Body of pancreas (tissue), 4 donors: ENCODE measurements around the gene RGS10. TPM values are rescaled to one million over a fixed set of nuclear protein-coding genes. Genes with fewer than 3 reads are reported as not detected.

Experiments used
- ATAC-seq: fragments of 150-250 bp; one replicate; pipeline ENCODE4 v1.9.1; 2016
- DNase-seq, 4 donors: peaks; one replicate each; pipeline ENCODE4 v3.0.0-alpha.2; 2019
- H3K27ac ChIP-seq, 4 donors: fragments of 200-600 bp; sonication (generic); 1 replicate in 3 of 4; 2 replicates in 1 of 4; pipeline versions ENCODE4 v1.5.1 to v1.6.1; 2016 to 2019; ENCODE audit warnings: mild to moderate bottlenecking in 1 of 4, mixed read lengths in 1 of 4, moderate library complexity in 1 of 4
- H3K27me3 ChIP-seq, 2 donors: fragments of 200-600 bp; sonication (generic); one replicate each; pipeline ENCODE4 v1.6.0; 2016; ENCODE audit warnings: mild to moderate bottlenecking in 1 of 2
- H3K36me3 ChIP-seq, 2 donors: fragments of 200-600 bp; sonication (generic); replicated peaks in 1 of 2; 2 replicates each; pipeline ENCODE4 v1.5.1; 2016; ENCODE audit warnings: low read depth in 2 of 2; ENCODE audit not compliant: insufficient read depth in 1 of 2
- H3K4me1 ChIP-seq: fragments of 200-600 bp; sonication (generic); one replicate; pipeline ENCODE4 v1.6.0; 2016
- H3K4me3 ChIP-seq, 2 donors: fragments of 200-600 bp; sonication (generic); 1 replicate in 1 of 2; 2 replicates in 1 of 2; pipeline ENCODE4 v1.5.1; 2016 to 2019
- H3K9me3 ChIP-seq, 3 donors: fragments of 200-600 bp; sonication (generic); 1 replicate in 2 of 3; 2 replicates in 1 of 3; pipeline ENCODE4 v1.5.1; 2016
- CTCF ChIP-seq, 7 experiments: fragments of 450-650 bp in 4 of 7; fragments of 200-600 bp in 3 of 7; sonication (generic) in 3 of 7; IDR thresholded peaks; one replicate each; pipeline ENCODE4 v1.5.1; 2016 to 2019; ENCODE audit warnings: antibody characterized with exemption in 7 of 7
- POLR2A ChIP-seq, 3 donors: fragments of 450-650 bp; IDR thresholded peaks; one replicate each; pipeline ENCODE4 v1.6.1; 2016; ENCODE audit warnings: antibody characterized with exemption in 3 of 3, mild to moderate bottlenecking in 2 of 3
- WGBS, 2 donors: methylation state at CpG; one replicate each; pipeline ENCODE4 v1.1.5; 2017; 5-methylcytosine and 5-hydroxymethylcytosine counted together
- intact Hi-C: fragments of 100-400 bp; cut with DNase I; formaldehyde crosslinking; loops from one replicate; pipeline ENCODE4 v1.15.1; 2023
- total RNA-seq, 2 donors: library from RNA; depleted of rRNA; stranded (reverse); fragments of >200 nt; gene quantifications; one replicate each; pipeline ENCODE4 v1.1.0, GENCODE V29; 2016

The RGS10 gene
- total RNA-seq, result 10 to 100 TPM; 13.2 to 21.3 TPM

- Histone ChIP-seq H3K4me1 (peaks cover 21% of the 10 kb centered on the region), H3K36me3 (no peaks in the 10 kb centered on the region), H3K27ac (peak within 1 kb of the TSS in 1 of 4 donors; percentile 59), H3K27me3 (no peaks in the 10 kb centered on the region), H3K4me3 (peak within 1 kb of the TSS; percentile 6 to 45), H3K9me3 (no peaks in the 10 kb centered on the region)
- ATAC-seq (peak; percentile 75), DNase-seq (peak; percentile 45 to 76 (median 60))
- intact Hi-C loops, result no loop called here
- 0% methylated on average over 21 to 27 of the region's 76 CpGs for WGBS, 2 donors
- no peak for TF ChIP-seq CTCF (IDR thresholded peaks at IDR 0.05)
- TF ChIP-seq POLR2A (IDR thresholded peaks at IDR 0.05), result peak in 1 of 3 donors; percentile 45
These were observed at the start of gene RGS10 for GRCh38 chr10:119542357-119542987. TSS of gene RGS10 (minus strand) at chr10:119542719. CDS start at chr10:119542638, 81 bp downstream.

GRCh38 chr10:119588071-119588470 is 45.6 kb upstream of the RGS10 start:
- Histone ChIP-seq H3K4me3 (no peak overlapping the region), H3K9me3 (no peaks in the 10 kb centered on the region), H3K36me3 (no peaks in the 10 kb centered on the region), H3K4me1 (peaks cover 13% of the 10 kb centered on the region), H3K27ac (no peak overlapping the region), H3K27me3 (no peaks in the 10 kb centered on the region)
- ATAC-seq (no peak), DNase-seq (no peak)
- TF ChIP-seq POLR2A (IDR thresholded peaks at IDR 0.05), result no peak
- no peak for TF ChIP-seq CTCF (IDR thresholded peaks at IDR 0.05)
- WGBS, 2 donors, result 88 to 93% methylated on average over 4 of the region's 4 CpGs
- intact Hi-C loops, result no loop called here

GRCh38 chr10:119578355-119578754 is 35.8 kb upstream of the RGS10 start:
- peaks cover 9 to 32% of the 10 kb centered on the region in 2 donors for H3K36me3 ChIP-seq
- H3K9me3 ChIP-seq, result no peaks in the 10 kb centered on the region
- 90 to 98% methylated on average over 3 of the region's 3 CpGs for WGBS, 2 donors
- intact Hi-C loops, result no loop called here
- H3K27me3 ChIP-seq, result no peaks in the 10 kb centered on the region
- H3K27ac ChIP-seq, result no peak overlapping the region
- no peaks in the 10 kb centered on the region for H3K4me1 ChIP-seq
- H3K4me3 ChIP-seq, result no peak overlapping the region
- DNase-seq, result no peak
- ATAC-seq, result no peak
- TF ChIP-seq POLR2A (IDR thresholded peaks at IDR 0.05) (no peak), CTCF (IDR thresholded peaks at IDR 0.05) (no peak)

- peaks cover 9 to 28% of the 10 kb centered on the region in 2 donors for H3K36me3 ChIP-seq
- no peak for TF ChIP-seq CTCF (IDR thresholded peaks at IDR 0.05)
- no peak for TF ChIP-seq POLR2A (IDR thresholded peaks at IDR 0.05)
- H3K4me3 ChIP-seq, result no peak overlapping the region
- H3K27me3 ChIP-seq, result no peaks in the 10 kb centered on the region
- no peak overlapping the region for H3K27ac ChIP-seq
- DNase-seq (no peak), ATAC-seq (no peak)
- no peaks in the 10 kb centered on the region for H3K4me1 ChIP-seq
- intact Hi-C loops, result no loop called here
- H3K9me3 ChIP-seq, result no peaks in the 10 kb centered on the region
These were observed 33.5 kb upstream of the RGS10 start for GRCh38 chr10:119575991-119576390.

GRCh38 chr10:119575506-119575905 is 33.0 kb upstream of the RGS10 start:
- 43 to 58% methylated on average over 5 of the region's 5 CpGs for WGBS, 2 donors
- H3K9me3 ChIP-seq, result no peaks in the 10 kb centered on the region
- H3K27me3 ChIP-seq, result no peaks in the 10 kb centered on the region
- H3K4me3 ChIP-seq, result no peak overlapping the region
- no peak for DNase-seq
- ATAC-seq, result no peak
- TF ChIP-seq CTCF (IDR thresholded peaks at IDR 0.05), result no peak
- TF ChIP-seq POLR2A (IDR thresholded peaks at IDR 0.05), result no peak
- H3K4me1 ChIP-seq, result no peaks in the 10 kb centered on the region
- no peak overlapping the region for H3K27ac ChIP-seq
- H3K36me3 ChIP-seq, result peaks cover 9 to 28% of the 10 kb centered on the region in 2 donors
- intact Hi-C loops, result no loop called here
